HepG2 (cell line): ENCODE measurements around the gene RBM15B. TPM values are rescaled to one million over a fixed set of nuclear protein-coding genes. Genes with fewer than 3 reads are reported as not detected.

Experiments
- ATAC-seq: fragments of 200-7000 bp; cut with Tn5 transposase; 3 replicates; pipeline ENCODE4 v1.9.1; 2020; ENCODE audit warnings: mild to moderate bottlenecking, moderate library complexity
- BruUV-seq: library from RNA; stranded (reverse); fragments of 400-500 nt; replicated peaks from 2 replicates; lab custom pipeline; 2021; lab: Mats Ljungman, UMichigan
- CTCF ChIA-PET: fragments of 300-600 bp; formaldehyde crosslinking; extraction: SDS; loops from one replicate; lab custom pipeline; 2021; ENCODE audit warnings: low total read pairs, inconsistent platforms, low intra/inter-chr PET ratio; lab: Yijun Ruan, JAX
- POLR2A ChIA-PET: fragments of 350-600 bp; sonication (Branson Sonifier 250); formaldehyde crosslinking; loops from one replicate; lab custom pipeline; 2020; ENCODE audit warnings: antibody characterized with exemption, inconsistent platforms; lab: Yijun Ruan, JAX
- DNase-seq: peaks from one replicate; pipeline ENCODE4 v3.0.0-alpha.2; 2015; ENCODE audit warnings: low spot score
- FAIRE-seq: peaks from 3 replicates; lab custom pipeline; 2011; peaks lifted over from hg19 to GRCh38; lab: Jason Lieb, UNC
- H2AFZ ChIP-seq: one replicate; pipeline ENCODE4 v1.6.1; 2011; ENCODE audit warnings: low read length, inconsistent platforms
- H3K27ac ChIP-seq: fragments of 300-600 bp; 3 replicates; pipeline ENCODE4 v1.8.0; 2011; ENCODE audit warnings: mixed run types, mild to moderate bottlenecking, mixed read lengths, low read length, inconsistent platforms; ENCODE audit not compliant: insufficient read depth; ENCODE audit errors: extremely low read length
- H3K27me3 ChIP-seq, 2 experiments: fragments of 200-600 bp in 1 of 2; 2 replicates in 1 of 2; 3 replicates in 1 of 2; pipeline versions ENCODE4 v1.6.0 to v1.8.0; 2011; ENCODE audit warnings: low read length in 2 of 2, mild to moderate bottlenecking in 2 of 2, moderate library complexity in 2 of 2, inconsistent platforms in 1 of 2; ENCODE audit not compliant: insufficient read depth in 2 of 2, control insufficient read depth in 1 of 2
- H3K36me3 ChIP-seq, 2 experiments: fragments of 200-600 bp in 1 of 2; replicated peaks in 1 of 2; 2 replicates in 1 of 2; 3 replicates in 1 of 2; pipeline versions ENCODE4 v1.5.1 to v1.8.0; 2011; ENCODE audit warnings: low read length in 2 of 2, inconsistent platforms in 1 of 2; ENCODE audit not compliant: insufficient read depth in 2 of 2, control insufficient read depth in 1 of 2
- H3K4me1 ChIP-seq: 2 replicates; pipeline ENCODE4 v1.5.1; 2012; ENCODE audit warnings: low read length, inconsistent platforms; ENCODE audit not compliant: insufficient read depth
- H3K4me2 ChIP-seq: 2 replicates; pipeline ENCODE4 v1.6.0; 2011; ENCODE audit warnings: low read depth, low read length, inconsistent platforms
- H3K4me3 ChIP-seq, 3 experiments: fragments of 200-600 bp in 1 of 3; sonication (generic), shearing (Covaris generic) in 1 of 3; replicated peaks in 1 of 3; 2 replicates each; pipeline ENCODE4 v1.5.1; 2011 to 2016; ENCODE audit warnings: low read length in 3 of 3, inconsistent platforms in 2 of 3, low read depth in 2 of 3, mild to moderate bottlenecking in 2 of 3, control low read depth in 1 of 3, mixed read lengths in 1 of 3; ENCODE audit not compliant: insufficient read depth in 1 of 3
- H3K79me2 ChIP-seq: one replicate; pipeline ENCODE4 v1.6.1; 2011; ENCODE audit warnings: low read length, inconsistent platforms; ENCODE audit not compliant: insufficient read depth
- H3K9ac ChIP-seq: 2 replicates; pipeline ENCODE4 v1.6.0; 2011; ENCODE audit warnings: mild to moderate bottlenecking, low read depth, low read length, inconsistent platforms; ENCODE audit not compliant: insufficient read depth
- H3K9me3 ChIP-seq: 2 replicates; pipeline ENCODE4 v1.5.1; 2012; ENCODE audit warnings: mild to moderate bottlenecking, low read length
- H4K20me1 ChIP-seq: 2 replicates; pipeline ENCODE4 v1.6.0; 2011; ENCODE audit warnings: inconsistent platforms, mild to moderate bottlenecking, low read length, moderate library complexity; ENCODE audit not compliant: insufficient read depth
- CEBPB ChIP-seq: IDR thresholded peaks from 2 replicates; pipeline ENCODE4 v1.6.1; 2011; ENCODE audit warnings: low read depth, low read length, improper control_type of control experiment, borderline replicate concordance
- DBP ChIP-seq: sonication (generic); formaldehyde crosslinking; IDR thresholded peaks from 2 replicates; pipeline ENCODE4 v1.4.0; 2020; ENCODE audit warnings: missing genetic modification reagents; ENCODE audit errors: not compliant biosample characterization
- E2F1 ChIP-seq: sonication (generic); formaldehyde crosslinking; IDR thresholded peaks from 2 replicates; pipeline ENCODE4 v1.5.0; 2020; ENCODE audit warnings: missing genetic modification reagents
- NFE2L2 ChIP-seq: fragments of 150-350 bp; IDR thresholded peaks from 2 replicates; pipeline ENCODE4 v1.6.1; 2014; ENCODE audit warnings: low read length
- RXRA ChIP-seq: sonication (generic); formaldehyde crosslinking; IDR thresholded peaks from 2 replicates; pipeline ENCODE4 v1.5.1; 2020; ENCODE audit warnings: missing genetic modification reagents
- SCMH1 ChIP-seq: sonication (generic); formaldehyde crosslinking; IDR thresholded peaks from 2 replicates; pipeline ENCODE4 v1.9.0; 2021; ENCODE audit warnings: missing genetic modification reagents, mild to moderate bottlenecking, borderline replicate concordance
- SMARCE1 ChIP-seq: fragments of 450-650 bp; IDR thresholded peaks from 2 replicates; pipeline ENCODE4 v1.6.1; 2017; ENCODE audit warnings: borderline replicate concordance
- SNAPC4 ChIP-seq: sonication (generic); formaldehyde crosslinking; IDR thresholded peaks from 2 replicates; pipeline ENCODE4 v1.4.0; 2020; ENCODE audit warnings: mild to moderate bottlenecking, missing genetic modification reagents
- ZBTB39 ChIP-seq: sonication (generic); formaldehyde crosslinking; IDR thresholded peaks from 2 replicates; pipeline ENCODE4 v1.5.0; 2020; ENCODE audit warnings: missing genetic modification reagents
- ZMYM4 ChIP-seq: sonication (generic); formaldehyde crosslinking; IDR thresholded peaks from 2 replicates; pipeline ENCODE4 v1.8.1; 2023; ENCODE audit warnings: mild to moderate bottlenecking, missing genetic modification reagents
- ZNF788 ChIP-seq: sonication (generic); formaldehyde crosslinking; IDR thresholded peaks from 2 replicates; pipeline ENCODE4 v1.5.0; 2020; ENCODE audit warnings: mild to moderate bottlenecking, missing genetic modification reagents, borderline replicate concordance
- WGBS: methylation state at CpG from one replicate; pipeline ENCODE4 v1.1.6; 2017; ENCODE audit warnings: low lambda C conversion rate; 5-methylcytosine and 5-hydroxymethylcytosine counted together
- in situ Hi-C: cut with HindIII; loops from 2 replicates; pipeline ENCODE4 v1.10.0; 2017; ENCODE audit warnings: low pct_unique_long_range_greater_than_20kb; ENCODE audit not compliant: extremely low pct_ligation_motif_present
- intact Hi-C: fragments of 100-400 bp; cut with micrococcal nuclease; formaldehyde crosslinking; loops from one replicate; pipeline ENCODE4 v1.10.0; 2022; ENCODE audit not compliant: unreplicated experiment
- polyA plus RNA-seq, 8 experiments: library from polyadenylated mRNA; depleted of rRNA in 3 of 8; stranded (reverse) in 7 of 8; unstranded in 1 of 8; fragments of >200 nt; fragmentation: Illumina TruSeq in 4 of 8; extraction: Trizol in 4 of 8; gene quantifications; 2 replicates each; pipeline versions ENCODE4 v1.2.1 to v1.2.3, GENCODE V29; 2011 to 2016; ENCODE audit warnings: low read depth in 4 of 8, missing spikeins in 1 of 8, mixed read lengths in 1 of 8; ENCODE audit not compliant: insufficient read depth in 1 of 8
- total RNA-seq, 5 experiments: library from RNA; depleted of rRNA; stranded (reverse); fragments of >200 nt; fragmentation: Illumina TruSeq; extraction: Trizol; gene quantifications; 2 replicates each; pipeline ENCODE4 v1.2.3, GENCODE V29; 2016; ENCODE audit warnings: low read depth in 1 of 5
- TF ChIP-seq, protein P1 (sequence below): sonication (generic); formaldehyde crosslinking; IDR thresholded peaks from 2 replicates; pipeline ENCODE4 v1.9.0; 2022; ENCODE audit warnings: low read depth, missing genetic modification reagents

The RBM15B gene
- total and polyA plus RNA-seq, 2 of the 13 experiments (the other 11 are each of a cell fraction or from before 2014, with no cell fraction given): 8.2 to 19.3 TPM

GRCh38 chr3:51343918-51344687, 47.0 kb upstream of the RBM15B start:
- no TSS peak for BruUV-seq
- no peaks in the 10 kb centered on the region for H3K36me3 ChIP-seq
- ATAC-seq: peak; percentile 62
- POLR2A ChIA-PET: interaction anchor here (0.8 kb wide), 1 partner anchor 41 kb away, joined by 3 read pairs; the partner anchor contains the start of gene MANF
- H3K9ac ChIP-seq: no peak overlapping the region
- intact Hi-C loops (no loop called here), in situ Hi-C loops (no loop called here)
- H3K9me3 ChIP-seq: no peaks in the 10 kb centered on the region
- FAIRE-seq: no peak
- H3K27ac ChIP-seq: no peak overlapping the region
- H3K79me2 ChIP-seq: no peaks in the 10 kb centered on the region
- DNase-seq: peak; percentile 56
- CTCF ChIA-PET: no interaction called here
- H3K27me3 ChIP-seq: no peaks in the 10 kb centered on the region; a peak in 1 of 5 replicates
- peaks cover 21% of the 10 kb centered on the region for H3K4me1 ChIP-seq
- WGBS: 5% methylated on average over 7 of the region's 7 CpGs
- no peaks in the 10 kb centered on the region for H4K20me1 ChIP-seq
- no peak overlapping the region for H3K4me2 ChIP-seq
- no peak overlapping the region for H2AFZ ChIP-seq
- H3K4me3 ChIP-seq: no peak overlapping the region
- TF ChIP-seq ZMYM4 (CRISPR knock-in tag) (no peak), SCMH1 (CRISPR knock-in tag) (no peak), ZBTB39 (CRISPR knock-in tag) (no peak), DBP (CRISPR knock-in tag) (no peak), RXRA (CRISPR knock-in tag) (peak; percentile 40; the same call in 1 of the 2 replicates), ZNF788 (CRISPR knock-in tag) (no peak), CEBPB (0 out of 2 replicates have a peak, but pooled peaks have one; percentile 1), E2F1 (CRISPR knock-in tag) (no peak), SMARCE1 (no peak), SNAPC4 (CRISPR knock-in tag) (no peak), NFE2L2 (peak; percentile 43; the same call in 1 of the 2 replicates)
- TF ChIP-seq, protein P1, sequence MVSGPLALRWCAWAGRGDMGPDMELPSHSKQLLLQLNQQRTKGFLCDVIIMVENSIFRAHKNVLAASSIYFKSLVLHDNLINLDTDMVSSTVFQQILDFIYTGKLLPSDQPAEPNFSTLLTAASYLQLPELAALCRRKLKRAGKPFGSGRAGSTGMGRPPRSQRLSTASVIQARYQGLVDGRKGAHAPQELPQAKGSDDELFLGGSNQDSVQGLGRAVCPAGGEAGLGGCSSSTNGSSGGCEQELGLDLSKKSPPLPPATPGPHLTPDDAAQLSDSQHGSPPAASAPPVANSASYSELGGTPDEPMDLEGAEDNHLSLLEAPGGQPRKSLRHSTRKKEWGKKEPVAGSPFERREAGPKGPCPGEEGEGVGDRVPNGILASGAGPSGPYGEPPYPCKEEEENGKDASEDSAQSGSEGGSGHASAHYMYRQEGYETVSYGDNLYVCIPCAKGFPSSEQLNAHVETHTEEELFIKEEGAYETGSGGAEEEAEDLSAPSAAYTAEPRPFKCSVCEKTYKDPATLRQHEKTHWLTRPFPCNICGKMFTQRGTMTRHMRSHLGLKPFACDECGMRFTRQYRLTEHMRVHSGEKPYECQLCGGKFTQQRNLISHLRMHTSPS (CRISPR knock-in tag): no peak
